HepG2 (cell line): Measurements from ENCODE around the gene DUXA. TPM values are rescaled to one million over a fixed set of nuclear protein-coding genes. Genes with fewer than 3 reads are reported as not detected.

Experiments
- BORCS8-MEF2B ChIP-seq: sonication (generic); formaldehyde crosslinking; IDR thresholded peaks from 2 replicates; pipeline ENCODE4 v1.8.0; 2022; ENCODE audit warnings: mild to moderate bottlenecking, missing genetic modification reagents
- CC2D1A ChIP-seq: sonication (generic); formaldehyde crosslinking; IDR thresholded peaks from 2 replicates; pipeline ENCODE4 v1.8.1; 2023; ENCODE audit warnings: mild to moderate bottlenecking, missing genetic modification reagents
- LCORL ChIP-seq, 2 experiments: fragments of 450-650 bp in 1 of 2; sonication (generic) in 1 of 2; formaldehyde crosslinking in 1 of 2; IDR thresholded peaks; 2 replicates each; pipeline versions ENCODE4 v1.5.0 to v1.6.1; 2017 to 2020; ENCODE audit warnings: antibody characterized with exemption in 1 of 2, missing genetic modification reagents in 1 of 2
- NR1H2 ChIP-seq: sonication (generic); formaldehyde crosslinking; IDR thresholded peaks from 2 replicates; pipeline ENCODE4 v1.8.1; 2022; ENCODE audit warnings: low read depth, missing genetic modification reagents, borderline replicate concordance
- ZFP90 ChIP-seq: sonication (generic); formaldehyde crosslinking; IDR thresholded peaks from 2 replicates; pipeline ENCODE4 v1.8.0; 2022; ENCODE audit warnings: missing genetic modification reagents, mild to moderate bottlenecking, inconsistent platforms, borderline replicate concordance
- ZNF407 ChIP-seq: sonication (generic); formaldehyde crosslinking; IDR thresholded peaks from one replicate; pipeline ENCODE4 v1.5.1; 2020; ENCODE audit warnings: mild to moderate bottlenecking, missing genetic modification reagents; ENCODE audit errors: not compliant biosample characterization
- ZNF720 ChIP-seq: sonication (generic); formaldehyde crosslinking; IDR thresholded peaks from 2 replicates; pipeline ENCODE4 v1.4.0; 2020; ENCODE audit warnings: missing genetic modification reagents
- ZNF839 ChIP-seq: sonication (generic); formaldehyde crosslinking; IDR thresholded peaks from 2 replicates; pipeline ENCODE4 v1.4.0; 2020; ENCODE audit warnings: missing genetic modification reagents, mild to moderate bottlenecking, borderline replicate concordance
- polyA plus RNA-seq, 8 experiments: library from polyadenylated mRNA; depleted of rRNA in 3 of 8; stranded (reverse) in 7 of 8; unstranded in 1 of 8; fragments of >200 nt; fragmentation: Illumina TruSeq in 4 of 8; extraction: Trizol in 4 of 8; gene quantifications; 2 replicates each; pipeline versions ENCODE4 v1.2.1 to v1.2.3, GENCODE V29; 2011 to 2016; ENCODE audit warnings: low read depth in 4 of 8, missing spikeins in 1 of 8, mixed read lengths in 1 of 8; ENCODE audit not compliant: insufficient read depth in 1 of 8
- total RNA-seq, 5 experiments: library from RNA; depleted of rRNA; stranded (reverse); fragments of >200 nt; fragmentation: Illumina TruSeq; extraction: Trizol; gene quantifications; 2 replicates each; pipeline ENCODE4 v1.2.3, GENCODE V29; 2016; ENCODE audit warnings: low read depth in 1 of 5
- TF ChIP-seq, protein P1 (sequence below): sonication (generic); formaldehyde crosslinking; IDR thresholded peaks from 2 replicates; pipeline ENCODE4 v1.5.1; 2020; ENCODE audit warnings: mild to moderate bottlenecking, missing genetic modification reagents
- TF ChIP-seq, protein P2 (sequence below): sonication (generic); formaldehyde crosslinking; IDR thresholded peaks from 2 replicates; pipeline ENCODE4 v1.4.0; 2020; ENCODE audit warnings: missing genetic modification reagents, borderline replicate concordance
- TF ChIP-seq, protein P3 (sequence below): sonication (generic); formaldehyde crosslinking; IDR thresholded peaks from 2 replicates; pipeline ENCODE4 v1.4.0; 2020; ENCODE audit warnings: missing genetic modification reagents

DUXA gene
- total and polyA plus RNA-seq, 2 of the 13 experiments (the other 11 are each of a cell fraction or from before 2014, with no cell fraction given) = not detected

- TF ChIP-seq, protein P1, sequence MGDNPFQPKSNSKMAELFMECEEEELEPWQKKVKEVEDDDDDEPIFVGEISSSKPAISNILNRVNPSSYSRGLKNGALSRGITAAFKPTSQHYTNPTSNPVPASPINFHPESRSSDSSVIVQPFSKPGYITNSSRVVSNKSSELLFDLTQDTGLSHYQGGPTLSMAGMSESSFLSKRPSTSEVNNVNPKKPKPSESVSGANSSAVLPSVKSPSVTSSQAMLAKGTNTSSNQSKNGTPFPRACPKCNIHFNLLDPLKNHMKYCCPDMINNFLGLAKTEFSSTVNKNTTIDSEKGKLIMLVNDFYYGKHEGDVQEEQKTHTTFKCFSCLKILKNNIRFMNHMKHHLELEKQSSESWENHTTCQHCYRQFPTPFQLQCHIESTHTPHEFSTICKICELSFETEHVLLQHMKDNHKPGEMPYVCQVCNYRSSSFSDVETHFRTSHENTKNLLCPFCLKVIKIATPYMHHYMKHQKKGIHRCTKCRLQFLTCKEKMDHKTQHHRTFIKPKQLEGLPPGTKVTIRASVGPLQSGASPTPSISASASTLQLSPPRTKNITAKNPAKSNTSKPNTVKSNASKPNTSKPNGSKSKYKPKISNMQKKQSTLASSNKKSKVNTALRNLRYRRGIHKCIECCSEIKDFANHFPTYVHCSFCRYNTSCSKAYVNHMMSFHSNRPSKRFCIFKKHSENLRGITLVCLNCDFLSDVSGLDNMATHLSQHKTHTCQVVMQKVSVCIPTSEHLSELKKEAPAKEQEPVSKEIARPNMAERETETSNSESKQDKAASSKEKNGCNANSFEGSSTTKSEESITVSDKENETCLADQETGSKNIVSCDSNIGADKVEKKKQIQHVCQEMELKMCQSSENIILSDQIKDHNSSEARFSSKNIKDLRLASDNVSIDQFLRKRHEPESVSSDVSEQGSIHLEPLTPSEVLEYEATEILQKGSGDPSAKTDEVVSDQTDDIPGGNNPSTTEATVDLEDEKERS (CRISPR knock-in tag) = peak; percentile 54; the same call in 1 of the 2 replicates
- no peak for TF ChIP-seq ZFP90 (CRISPR knock-in tag)
- no peak for TF ChIP-seq ZNF407 (CRISPR knock-in tag)
- no peak for TF ChIP-seq ZNF839 (CRISPR knock-in tag)
- TF ChIP-seq, protein P2, sequence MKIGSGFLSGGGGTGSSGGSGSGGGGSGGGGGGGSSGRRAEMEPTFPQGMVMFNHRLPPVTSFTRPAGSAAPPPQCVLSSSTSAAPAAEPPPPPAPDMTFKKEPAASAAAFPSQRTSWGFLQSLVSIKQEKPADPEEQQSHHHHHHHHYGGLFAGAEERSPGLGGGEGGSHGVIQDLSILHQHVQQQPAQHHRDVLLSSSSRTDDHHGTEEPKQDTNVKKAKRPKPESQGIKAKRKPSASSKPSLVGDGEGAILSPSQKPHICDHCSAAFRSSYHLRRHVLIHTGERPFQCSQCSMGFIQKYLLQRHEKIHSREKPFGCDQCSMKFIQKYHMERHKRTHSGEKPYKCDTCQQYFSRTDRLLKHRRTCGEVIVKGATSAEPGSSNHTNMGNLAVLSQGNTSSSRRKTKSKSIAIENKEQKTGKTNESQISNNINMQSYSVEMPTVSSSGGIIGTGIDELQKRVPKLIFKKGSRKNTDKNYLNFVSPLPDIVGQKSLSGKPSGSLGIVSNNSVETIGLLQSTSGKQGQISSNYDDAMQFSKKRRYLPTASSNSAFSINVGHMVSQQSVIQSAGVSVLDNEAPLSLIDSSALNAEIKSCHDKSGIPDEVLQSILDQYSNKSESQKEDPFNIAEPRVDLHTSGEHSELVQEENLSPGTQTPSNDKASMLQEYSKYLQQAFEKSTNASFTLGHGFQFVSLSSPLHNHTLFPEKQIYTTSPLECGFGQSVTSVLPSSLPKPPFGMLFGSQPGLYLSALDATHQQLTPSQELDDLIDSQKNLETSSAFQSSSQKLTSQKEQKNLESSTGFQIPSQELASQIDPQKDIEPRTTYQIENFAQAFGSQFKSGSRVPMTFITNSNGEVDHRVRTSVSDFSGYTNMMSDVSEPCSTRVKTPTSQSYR = no peak
- no peak for TF ChIP-seq ZNF720
- peak; percentile 53; the same call in 1 of the 2 replicates for TF ChIP-seq BORCS8-MEF2B (CRISPR knock-in tag)
- TF ChIP-seq CC2D1A = no peak
- no peak for TF ChIP-seq LCORL (IDR thresholded peaks at IDR 0.05)
- no peak for TF ChIP-seq LCORL (CRISPR knock-in tag; IDR thresholded peaks at IDR 0.05)
- TF ChIP-seq, protein P3, sequence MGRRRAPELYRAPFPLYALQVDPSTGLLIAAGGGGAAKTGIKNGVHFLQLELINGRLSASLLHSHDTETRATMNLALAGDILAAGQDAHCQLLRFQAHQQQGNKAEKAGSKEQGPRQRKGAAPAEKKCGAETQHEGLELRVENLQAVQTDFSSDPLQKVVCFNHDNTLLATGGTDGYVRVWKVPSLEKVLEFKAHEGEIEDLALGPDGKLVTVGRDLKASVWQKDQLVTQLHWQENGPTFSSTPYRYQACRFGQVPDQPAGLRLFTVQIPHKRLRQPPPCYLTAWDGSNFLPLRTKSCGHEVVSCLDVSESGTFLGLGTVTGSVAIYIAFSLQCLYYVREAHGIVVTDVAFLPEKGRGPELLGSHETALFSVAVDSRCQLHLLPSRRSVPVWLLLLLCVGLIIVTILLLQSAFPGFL (CRISPR knock-in tag) = no peak
- TF ChIP-seq NR1H2 (CRISPR knock-in tag) = no peak
Observed at GRCh38 chr19:57191141-57192076, 24.1 kb upstream of the DUXA start, which contains the start of gene ZNF264 (continued).
